Stimulated activated CD8-positive, alpha-beta memory T cell treated with anti-CD3 and anti-CD28 coated beads, Interleukin-12 subunit alpha, Interleukin-12 subunit beta, amount 100 ng/mL, for 24 hours (primary cell): ENCODE data around the gene ZNF385B.
"Not testable (repeated sequence)": the region's sequence is repeated elsewhere in the genome, so short reads cannot be mapped to it uniquely, and the experiment has no call there.

Experiments
- DNase-seq: peaks from one replicate; pipeline ENCODE4 v3.0.0-alpha.2; 2020; ENCODE audit errors: extremely low read depth

Gene ZNF385B

DNA sequence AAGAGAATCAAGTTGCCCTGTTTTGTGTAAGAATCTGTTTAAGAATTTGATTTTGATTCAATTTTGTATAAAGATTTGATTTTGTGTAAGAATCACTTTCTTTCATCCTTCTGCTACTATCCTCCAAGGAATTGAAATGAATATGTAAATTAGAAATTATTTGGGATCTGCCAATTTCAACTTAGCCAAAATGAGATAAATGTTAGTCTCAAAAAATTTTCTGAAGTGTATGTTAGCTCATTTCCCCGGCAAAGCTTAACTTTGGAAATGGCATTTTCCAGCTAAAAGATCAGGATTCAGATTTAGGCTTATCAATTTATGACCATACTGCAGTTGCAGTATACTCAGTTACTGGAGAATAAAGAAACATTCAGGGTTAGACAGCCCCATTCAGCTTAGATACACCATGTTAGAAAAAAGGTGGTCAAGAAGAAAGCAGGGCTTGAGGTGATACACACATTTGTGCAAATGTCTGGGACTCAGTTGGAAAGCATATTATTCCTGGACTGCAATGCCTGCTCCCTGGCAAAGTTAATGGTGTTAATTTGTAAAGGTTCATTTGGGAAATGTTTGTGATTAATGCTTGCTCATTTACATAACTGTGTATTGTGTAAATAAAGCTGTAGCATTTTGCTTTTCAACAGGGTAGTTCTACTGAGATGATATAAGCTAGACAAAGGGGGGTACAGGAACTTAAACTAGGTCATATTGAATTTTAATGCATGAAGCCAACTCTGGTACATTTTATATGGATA lies 349.0 kb downstream of the ZNF385B start:
- no peak for DNase-seq

DNA sequence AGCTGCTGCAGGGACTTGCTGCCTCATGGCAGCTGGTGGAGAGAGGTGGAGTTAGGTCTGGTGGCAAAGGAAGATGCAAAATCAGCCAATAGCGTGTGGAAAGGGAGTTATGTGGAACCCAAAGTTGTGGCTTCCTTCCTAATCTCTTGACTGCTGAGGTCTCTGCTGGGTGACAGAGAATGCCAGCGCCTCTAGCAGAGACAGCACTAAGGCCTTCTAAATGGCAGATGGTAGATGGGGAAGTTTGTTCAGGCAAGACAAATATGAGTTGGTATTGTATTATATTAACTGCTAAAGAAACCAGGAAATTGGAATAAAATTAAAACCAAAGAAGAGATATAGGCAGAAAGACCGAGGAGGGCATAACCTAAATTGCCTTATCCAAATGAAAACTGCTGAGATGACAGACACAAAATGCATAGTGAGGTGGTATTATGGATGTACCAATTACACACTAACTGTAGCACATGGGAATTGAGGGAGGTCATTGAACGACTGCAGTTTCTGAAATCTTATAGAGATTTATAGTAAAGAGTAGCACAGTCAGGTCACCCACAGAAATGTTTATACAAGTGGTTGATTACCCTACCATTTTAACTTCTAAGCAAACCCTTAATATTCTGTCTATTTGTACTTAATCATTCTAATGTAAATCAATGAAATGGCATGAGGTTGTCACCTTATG lies 350.2 kb downstream of the ZNF385B start:
- no peak for DNase-seq

DNA sequence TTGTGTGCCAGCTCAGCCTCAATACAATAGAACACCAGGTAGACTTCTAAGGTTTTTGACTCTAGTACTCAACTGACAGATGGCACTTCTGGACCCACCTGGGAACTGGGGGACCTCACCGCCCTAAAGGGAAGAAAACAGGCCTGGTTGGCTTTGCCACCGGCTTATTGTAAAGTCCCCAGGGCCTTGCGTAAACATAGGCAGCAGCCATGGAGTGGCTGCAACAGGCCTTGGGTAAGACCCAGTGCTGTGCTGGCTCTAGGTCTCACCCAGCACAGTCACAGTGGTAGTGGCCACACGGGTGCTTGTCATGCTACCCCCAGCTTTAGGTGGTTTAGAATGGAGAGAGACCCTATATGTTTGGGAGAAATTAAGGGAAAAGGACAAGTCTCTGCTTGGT lies 366.1 kb downstream of the ZNF385B start:
- DNase-seq, result no peak

DNA sequence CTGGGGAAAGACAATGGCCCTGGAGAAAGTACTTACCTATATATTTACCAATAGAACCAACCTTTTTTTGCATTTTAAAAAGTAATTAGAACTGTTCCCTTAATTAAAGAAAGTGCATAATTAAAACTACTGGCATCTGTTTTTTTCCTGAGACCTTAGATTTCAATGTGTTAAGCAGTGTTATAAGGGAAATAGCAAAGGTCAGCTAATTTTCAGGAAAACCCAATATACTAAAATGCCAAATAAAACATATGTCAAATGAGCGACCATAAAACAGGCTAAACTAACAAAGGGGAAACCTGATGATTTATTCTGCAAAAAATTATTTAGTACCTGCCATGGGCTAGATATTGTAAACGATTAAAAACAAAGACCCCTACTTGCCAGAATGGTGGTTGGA lies 372.8 kb downstream of the ZNF385B start:
- DNase-seq, result no peak

DNA sequence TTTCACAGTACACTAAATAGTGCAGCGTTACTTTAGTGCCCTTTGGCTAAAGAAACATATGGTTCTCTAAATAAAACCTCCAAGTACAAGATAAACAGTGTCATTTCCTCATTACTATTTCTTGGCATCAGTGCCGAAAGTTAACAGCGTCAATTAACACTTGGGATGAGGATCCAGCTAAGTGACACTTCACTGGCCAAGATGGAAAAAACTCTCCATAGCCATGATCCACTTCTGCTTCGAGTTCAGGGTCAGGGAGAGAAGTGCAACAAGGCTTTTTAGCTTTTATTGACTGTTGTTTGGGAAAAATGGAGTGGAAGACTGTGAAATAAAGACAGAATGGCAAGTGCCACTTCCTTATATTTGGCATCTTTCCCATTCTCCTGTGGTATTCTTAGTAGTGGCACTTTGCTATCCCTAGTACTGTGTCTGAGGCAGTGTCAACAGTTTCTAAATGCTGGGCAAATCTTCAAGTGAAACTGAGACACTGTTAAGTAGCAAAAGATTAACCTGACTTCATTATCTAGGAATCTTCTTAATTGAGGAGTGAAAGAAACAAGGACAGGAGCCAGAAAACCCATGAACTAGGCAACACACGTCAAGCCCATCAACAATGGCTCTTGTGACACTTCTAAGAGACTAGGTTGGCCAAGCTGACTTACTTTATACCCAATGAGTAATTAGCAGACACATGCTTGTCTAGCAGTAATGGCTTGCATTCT lies 374.2 kb downstream of the ZNF385B start:
- DNase-seq, result no peak

DNA sequence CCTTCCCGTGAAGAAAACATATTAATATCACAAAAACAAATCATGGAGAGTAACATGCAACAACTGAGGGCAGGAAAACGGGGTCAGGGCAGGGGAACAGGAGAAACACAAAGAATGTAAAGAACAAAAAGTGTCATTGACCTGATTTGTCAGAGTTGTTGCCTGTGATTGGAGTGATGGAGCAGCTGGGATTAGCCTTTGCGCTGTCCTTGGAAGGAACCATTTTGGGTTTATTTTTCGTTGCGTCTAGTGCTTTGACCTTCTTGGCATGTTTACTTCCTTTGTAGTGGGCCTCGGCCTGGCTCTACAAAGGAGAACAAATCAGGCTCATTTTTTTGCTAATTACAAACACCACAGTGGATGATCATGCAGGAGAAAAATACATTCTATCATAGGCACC lies 378.3 kb downstream of the ZNF385B start:
- DNase-seq, result no peak

DNA sequence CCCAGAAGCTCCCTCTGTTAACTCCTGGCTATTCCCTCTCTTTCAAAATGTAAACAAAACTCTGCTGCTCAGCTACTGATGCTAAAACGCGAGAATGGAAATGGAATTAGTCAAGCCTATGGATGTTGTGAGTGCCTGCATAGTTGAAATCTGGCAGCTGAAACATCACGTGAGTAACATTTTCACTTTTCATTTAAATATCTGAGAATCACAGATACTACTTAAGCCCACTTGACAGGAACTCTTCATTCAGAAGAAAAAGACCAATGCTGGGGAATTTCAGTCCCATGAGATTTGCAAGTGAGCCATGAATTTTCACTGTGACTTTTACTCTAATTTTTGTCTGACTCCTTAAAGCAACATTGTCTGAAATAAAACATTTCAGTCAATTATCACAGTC lies 381.5 kb downstream of the ZNF385B start:
- no peak for DNase-seq

DNA sequence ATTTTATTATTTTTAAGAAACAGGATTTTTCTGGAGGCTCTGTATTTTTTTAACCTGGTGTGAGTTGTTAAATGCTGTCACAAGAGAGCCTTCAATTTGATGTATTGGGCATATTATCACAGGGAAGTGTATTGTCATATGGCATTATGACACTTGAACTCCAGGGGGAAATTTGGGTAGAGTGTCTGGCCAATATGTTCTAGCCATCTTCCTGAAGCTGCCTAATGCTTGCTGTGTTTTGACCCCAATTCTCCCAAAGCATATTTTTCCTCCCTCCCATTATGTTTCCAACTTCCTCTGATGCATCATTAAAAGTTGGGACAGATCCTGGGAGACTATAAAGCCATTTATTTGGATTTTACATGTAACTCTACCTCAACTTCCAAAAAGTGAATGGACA lies 382.6 kb downstream of the ZNF385B start:
- DNase-seq, result no peak

DNA sequence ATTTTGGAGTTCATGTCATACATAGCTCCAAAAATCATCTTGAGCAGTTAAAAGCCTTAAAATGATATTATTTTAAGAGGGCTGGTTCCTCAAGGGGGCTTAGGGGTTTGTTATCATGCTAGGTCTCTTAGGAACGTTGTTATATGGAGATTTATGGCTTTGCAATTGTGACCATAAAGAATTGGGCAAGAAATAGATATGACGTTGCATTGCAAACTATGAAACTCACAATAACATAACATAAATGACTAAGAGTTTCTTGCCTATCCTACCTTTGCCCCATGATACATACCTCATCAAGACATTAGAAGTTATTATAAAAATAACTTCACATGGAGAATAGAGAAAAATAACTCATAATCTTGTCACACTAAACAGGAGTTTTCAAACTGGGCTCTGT lies 390.4 kb downstream of the ZNF385B start:
- no peak for DNase-seq

DNA sequence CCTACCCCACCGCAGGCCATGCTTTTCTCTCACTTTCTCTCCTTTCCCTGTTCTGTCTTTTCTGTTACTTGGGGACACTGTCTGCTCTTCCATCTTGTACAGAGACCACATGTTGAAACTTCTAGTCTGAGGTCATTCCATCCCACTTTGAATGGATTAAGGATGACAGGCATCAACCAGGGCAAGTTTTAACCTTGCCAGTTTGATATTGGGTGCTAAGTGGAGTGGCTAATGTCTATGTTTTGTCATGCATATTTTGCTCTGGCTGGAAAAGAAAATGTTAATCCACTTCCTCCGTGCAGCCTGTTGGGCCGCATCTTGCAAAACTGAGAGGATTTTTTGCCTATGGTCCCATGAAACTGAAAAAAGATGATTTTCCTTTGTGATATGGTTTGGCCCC lies 391.3 kb downstream of the ZNF385B start:
- no peak for DNase-seq

DNA sequence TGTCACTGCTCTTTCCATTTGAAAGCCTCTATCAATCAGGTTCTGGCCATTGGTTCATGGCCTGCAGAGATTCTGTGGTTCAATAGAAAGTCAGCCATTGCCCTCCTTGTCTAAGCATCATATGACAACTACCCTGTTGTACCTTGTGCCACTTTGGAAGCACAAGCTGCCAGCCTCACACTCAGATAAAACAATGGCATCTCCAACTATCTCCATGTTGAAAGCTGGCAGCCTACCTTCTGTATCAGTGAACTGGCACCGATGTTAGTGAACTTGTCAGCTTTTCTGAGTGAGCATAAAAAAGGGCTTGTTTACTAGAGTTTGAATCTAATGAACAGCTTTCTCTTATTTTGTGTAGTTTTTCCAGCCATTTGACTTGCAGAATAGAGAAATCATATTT lies 393.5 kb downstream of the ZNF385B start:
- no peak for DNase-seq

DNA sequence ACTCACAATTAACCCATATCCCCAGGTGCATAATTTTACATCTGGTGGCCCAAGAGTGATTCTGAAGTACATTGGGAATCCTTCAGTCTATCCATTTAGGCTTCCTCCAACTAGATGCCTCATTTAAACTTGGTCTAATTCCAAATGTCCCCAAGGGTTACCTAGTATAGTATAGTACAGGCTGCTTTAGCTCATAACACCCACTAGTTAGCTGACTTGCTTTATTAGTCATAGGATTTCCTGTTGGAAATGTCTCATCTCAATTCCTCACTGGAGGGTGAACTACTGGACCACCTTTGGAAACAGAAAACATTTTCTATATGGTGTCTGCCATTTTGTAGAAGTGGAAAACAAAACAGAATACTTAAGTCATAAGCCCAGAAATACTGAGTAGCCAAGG lies 394.3 kb downstream of the ZNF385B start:
- DNase-seq, result no peak

DNA sequence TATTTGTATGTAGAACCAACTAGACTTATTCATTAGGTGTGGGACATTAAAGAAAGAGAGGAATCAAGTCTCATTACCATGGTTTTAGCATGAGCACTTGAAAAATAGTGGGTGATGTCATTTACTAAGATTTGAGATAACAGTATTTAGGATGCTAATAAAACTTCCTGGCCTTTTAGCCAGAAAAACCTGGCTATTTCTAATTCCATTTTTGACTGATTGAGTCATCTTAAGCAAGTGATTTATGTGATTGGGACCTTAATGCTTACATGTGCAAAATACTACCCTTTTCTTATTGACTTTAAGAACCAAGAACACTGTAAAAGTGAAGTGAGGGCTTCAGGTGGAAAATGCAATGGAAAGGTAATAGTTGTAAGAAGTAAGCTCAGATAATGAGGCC lies 400.0 kb downstream of the ZNF385B start:
- DNase-seq, result no peak

DNA sequence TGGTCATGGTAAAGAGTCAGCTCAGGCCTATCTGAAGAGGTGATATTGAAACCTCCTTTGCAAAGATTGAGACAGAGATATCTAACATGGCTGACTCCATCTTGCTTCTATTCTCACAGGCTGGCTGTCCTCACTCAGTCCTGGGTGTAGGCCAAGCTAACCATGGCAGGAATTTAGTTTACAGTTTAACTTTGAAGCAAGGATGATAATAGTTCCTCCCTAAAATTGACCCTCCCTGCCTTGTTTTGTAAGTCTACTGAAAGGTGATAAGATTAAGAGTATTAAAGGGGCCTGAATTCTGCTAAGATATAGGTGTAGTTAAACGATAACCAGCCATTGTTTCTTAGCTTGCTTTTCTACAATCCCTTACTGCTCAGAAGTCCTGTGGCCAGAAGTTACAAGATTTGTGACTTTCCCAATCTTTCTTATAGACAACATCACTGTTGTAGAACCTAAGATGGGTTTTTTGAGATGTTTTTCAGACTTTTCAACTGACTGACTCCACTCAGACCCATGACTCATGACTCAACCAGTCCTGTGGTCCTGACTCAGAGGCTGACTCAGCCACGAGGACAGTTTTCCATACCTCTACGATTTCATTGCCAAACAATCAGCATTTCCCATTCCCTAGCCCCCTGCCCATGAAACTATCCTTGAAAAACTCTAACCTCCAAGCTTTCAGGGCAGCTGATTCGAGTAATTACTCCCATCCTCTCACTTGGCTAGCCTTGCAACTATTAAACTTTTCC lies 401.1 kb downstream of the ZNF385B start:
- DNase-seq, result no peak

DNA sequence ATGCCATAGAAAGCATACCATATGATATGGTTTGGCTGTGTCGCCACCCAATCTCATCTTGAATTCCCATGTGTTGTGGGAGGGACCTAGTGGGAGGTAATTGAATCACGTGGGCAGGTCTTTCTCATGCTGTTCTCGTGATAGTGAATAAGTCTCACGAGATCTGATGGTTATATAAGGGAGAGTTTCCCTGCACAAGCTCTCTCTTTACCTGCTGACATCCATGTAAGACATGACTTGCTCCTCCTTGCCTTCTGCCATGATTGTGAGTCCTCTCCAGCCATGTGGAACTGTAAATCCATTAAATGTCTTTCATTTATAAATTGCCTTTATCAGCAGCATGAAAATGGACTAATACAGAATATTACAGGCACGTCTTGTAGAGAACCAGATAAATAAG lies 403.3 kb downstream of the ZNF385B start:
- DNase-seq, result not testable (repeated sequence)

DNA sequence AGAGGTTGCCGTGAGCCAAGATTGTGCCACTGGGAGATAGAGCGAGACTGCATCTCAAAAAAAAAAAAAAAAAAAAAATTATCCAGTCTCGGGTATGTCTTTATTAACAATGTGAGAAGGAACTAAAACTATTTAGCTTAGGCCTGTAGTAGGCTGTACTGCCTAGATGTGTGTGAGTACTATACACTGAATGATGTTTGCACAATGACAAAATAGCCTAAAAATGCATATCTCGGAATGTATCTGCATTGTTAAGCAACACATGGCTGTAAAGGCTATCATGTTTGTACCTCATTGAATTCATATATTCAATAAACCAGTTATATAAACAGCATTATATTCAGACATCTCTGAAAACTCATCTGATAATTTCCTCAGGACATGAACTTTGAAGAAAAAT lies 405.6 kb downstream of the ZNF385B start:
- no peak for DNase-seq

DNA sequence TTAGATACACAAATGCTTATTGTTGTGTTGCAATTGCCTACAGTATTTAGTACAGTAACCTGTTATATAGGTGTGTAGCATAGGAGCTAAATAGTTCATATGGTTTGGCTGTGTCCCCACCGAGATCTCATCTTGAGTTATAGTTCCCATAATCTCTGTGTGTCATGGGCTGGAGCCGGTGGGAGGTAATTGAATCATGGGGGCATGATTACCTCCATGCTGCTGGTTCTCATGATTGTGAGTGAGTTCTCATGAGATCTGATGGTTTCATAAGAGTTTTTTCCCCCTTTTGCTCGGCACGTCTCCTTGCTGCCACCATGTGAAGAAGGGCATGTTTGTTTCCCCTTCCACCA lies 406.3 kb downstream of the ZNF385B start:
- no peak for DNase-seq

DNA sequence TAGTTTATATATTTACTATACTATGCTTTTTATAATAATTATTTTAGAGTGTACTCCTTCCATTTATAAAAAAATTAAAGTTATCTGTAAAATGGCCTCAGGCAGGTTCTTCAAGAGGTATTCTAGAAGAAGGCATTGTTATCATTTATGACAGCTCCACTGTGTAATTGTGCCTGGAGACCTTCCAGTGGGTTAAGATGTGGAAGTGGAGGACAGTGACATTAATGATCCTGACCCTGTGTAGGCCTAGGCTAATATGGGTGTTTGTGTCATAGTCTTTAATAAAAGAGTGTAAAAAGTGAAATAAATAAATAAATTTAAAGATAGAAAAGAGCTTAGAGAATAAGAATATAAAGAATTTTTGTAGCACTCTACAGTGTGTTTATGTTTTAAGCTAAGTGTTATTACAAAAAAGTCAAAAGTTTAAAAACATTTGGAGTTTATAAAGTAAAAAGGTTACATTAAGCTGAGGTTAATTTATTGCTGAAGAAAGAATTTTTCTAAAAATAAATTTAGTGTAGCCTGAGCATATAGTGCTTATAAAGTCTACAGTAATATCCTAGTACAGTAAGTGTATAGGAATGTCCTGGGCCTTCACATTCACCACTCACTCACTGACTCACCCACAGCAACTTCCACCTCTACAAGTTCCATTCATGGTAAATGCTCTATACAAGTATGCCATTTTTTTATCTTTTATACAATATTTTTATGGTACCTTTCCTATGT lies 406.8 kb downstream of the ZNF385B start:
- DNase-seq, result no peak

DNA sequence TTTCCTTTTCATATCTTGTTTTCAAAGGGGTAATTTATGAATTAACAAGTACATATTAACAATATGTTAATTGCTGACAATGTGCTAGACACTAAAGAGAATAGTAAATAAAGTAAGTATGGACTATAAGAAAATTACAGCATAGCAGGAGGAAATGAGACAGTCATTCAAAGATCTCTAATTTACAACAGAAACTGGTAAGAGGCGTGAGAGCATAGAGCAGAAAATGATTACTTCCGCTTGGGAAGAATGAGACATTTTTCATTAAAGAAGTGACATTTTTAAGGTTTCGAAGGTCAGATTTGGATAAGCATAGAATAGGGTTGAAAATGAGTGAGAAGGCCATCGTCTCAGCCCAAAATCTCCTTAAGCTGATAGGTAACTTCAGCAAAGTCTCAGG lies 412.4 kb downstream of the ZNF385B start:
- no peak for DNase-seq

DNA sequence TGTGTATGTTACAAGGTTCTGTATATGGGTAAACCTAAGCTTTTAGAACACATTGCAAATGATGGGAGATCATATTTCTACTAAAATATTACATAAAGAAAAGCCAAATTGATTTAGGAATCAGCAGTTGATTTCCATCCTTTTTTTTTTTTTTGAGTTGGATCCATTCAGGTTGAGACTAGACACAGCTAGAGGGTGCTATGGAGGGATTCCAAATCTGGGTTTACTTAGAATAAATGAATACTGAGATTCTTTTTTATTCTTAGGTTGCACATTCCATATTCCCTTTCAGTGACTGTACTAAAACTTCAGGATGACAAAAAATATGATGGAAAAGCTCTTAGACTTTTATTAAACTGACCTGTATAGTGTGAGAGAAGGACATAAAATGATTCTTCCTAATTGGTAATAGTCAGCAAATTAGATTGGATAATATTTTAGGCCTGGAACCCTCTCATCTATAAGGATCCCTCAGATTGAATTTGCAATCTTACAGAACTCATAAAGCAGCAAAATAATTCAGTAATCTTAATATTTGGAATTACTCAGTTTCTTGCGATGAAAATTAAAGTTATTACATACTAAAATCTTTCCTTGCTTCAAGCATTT lies 413.5 kb downstream of the ZNF385B start:
- DNase-seq, result no peak

DNA sequence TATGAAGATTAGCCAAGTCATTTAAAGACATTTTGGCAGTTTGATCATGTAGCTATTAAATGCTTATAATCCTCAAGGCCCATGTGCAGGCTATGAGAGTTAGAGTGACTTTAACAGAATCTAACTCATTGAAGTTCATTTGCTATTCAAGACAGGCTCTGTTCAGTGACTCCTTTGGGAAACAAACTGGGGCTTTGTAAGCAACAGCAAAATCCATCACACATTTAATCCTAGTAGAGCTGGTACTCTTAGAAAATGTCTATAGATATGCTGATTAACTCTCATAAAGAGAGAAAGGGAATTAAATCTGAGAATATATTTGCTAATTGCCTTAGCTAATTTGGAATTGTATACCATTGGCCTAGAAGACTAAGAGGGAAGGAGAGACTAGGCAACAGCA lies 414.0 kb downstream of the ZNF385B start:
- no peak for DNase-seq
